Testis (tissue), 3 donors: ENCODE measurements around the gene MPP4. TPM values are rescaled to one million over a fixed set of nuclear protein-coding genes. Genes with fewer than 3 reads are reported as not detected.

ENCODE experiments used
- DNase-seq: peaks from one replicate; pipeline ENCODE4 v3.0.0-alpha.2; 2019
- H3K27ac ChIP-seq, 2 donors: fragments of 200-600 bp; sonication (generic); one replicate each; pipeline ENCODE4 v1.5.1; 2019
- H3K27me3 ChIP-seq: fragments of 200-600 bp; sonication (generic); one replicate; pipeline ENCODE4 v1.5.1; 2019
- H3K36me3 ChIP-seq: fragments of 200-600 bp; sonication (generic); one replicate; pipeline ENCODE4 v1.5.1; 2017; ENCODE audit warnings: low read depth; ENCODE audit errors: missing control alignments
- H3K4me1 ChIP-seq: fragments of 200-600 bp; sonication (generic); one replicate; pipeline ENCODE4 v1.5.1; 2019
- H3K4me3 ChIP-seq, 2 donors: fragments of 200-600 bp; sonication (generic); one replicate each; pipeline ENCODE4 v1.5.1; 2017 to 2019
- H3K9me3 ChIP-seq: fragments of 200-600 bp; sonication (generic); one replicate; pipeline ENCODE4 v1.5.1; 2017
- POLR2A ChIP-seq: fragments of 450-650 bp; IDR thresholded peaks from one replicate; pipeline ENCODE4 v1.6.1; 2017; ENCODE audit warnings: antibody characterized with exemption, mild to moderate bottlenecking, moderate library complexity
- WGBS, 2 donors: methylation state at CpG; one replicate each; pipeline ENCODE4 v1.1.5; 2018; 5-methylcytosine and 5-hydroxymethylcytosine counted together
- intact Hi-C: fragments of 100-400 bp; cut with DNase I; formaldehyde crosslinking; loops from one replicate; pipeline ENCODE4 v1.15.1; 2023; ENCODE audit warnings: low total_unique reads
- polyA plus RNA-seq: library from polyadenylated mRNA; stranded (reverse); fragments of 350-450 nt; fragmentation: Illumina TruSeq; extraction: RNeasy Lipid Tissue Mini Kit (QIAGEN cat#74804); gene quantifications from one replicate; pipeline ENCODE4 v1.2.3, GENCODE V29; 2014; ENCODE audit warnings: low read depth, low replicate concordance; ENCODE audit not compliant: insufficient read depth
- total RNA-seq, 2 donors: library from RNA; depleted of rRNA; stranded (reverse); fragments of >200 nt; gene quantifications; one replicate each; pipeline ENCODE4 v1.2.3, GENCODE V29; 2016
- TF ChIP-seq, protein P1 (sequence below), 3 experiments: fragments of 450-650 bp in 2 of 3; fragments of 200-600 bp in 1 of 3; sonication (generic) in 1 of 3; IDR thresholded peaks; one replicate each; pipeline ENCODE4 v1.5.1; 2016 to 2019; ENCODE audit warnings: antibody characterized with exemption in 3 of 3, mild to moderate bottlenecking in 2 of 3, moderate library complexity in 1 of 3

Gene MPP4
- total and polyA plus RNA-seq, 3 donors from 2014 or later: 0.28 TPM; not detected in 2

DNA sequence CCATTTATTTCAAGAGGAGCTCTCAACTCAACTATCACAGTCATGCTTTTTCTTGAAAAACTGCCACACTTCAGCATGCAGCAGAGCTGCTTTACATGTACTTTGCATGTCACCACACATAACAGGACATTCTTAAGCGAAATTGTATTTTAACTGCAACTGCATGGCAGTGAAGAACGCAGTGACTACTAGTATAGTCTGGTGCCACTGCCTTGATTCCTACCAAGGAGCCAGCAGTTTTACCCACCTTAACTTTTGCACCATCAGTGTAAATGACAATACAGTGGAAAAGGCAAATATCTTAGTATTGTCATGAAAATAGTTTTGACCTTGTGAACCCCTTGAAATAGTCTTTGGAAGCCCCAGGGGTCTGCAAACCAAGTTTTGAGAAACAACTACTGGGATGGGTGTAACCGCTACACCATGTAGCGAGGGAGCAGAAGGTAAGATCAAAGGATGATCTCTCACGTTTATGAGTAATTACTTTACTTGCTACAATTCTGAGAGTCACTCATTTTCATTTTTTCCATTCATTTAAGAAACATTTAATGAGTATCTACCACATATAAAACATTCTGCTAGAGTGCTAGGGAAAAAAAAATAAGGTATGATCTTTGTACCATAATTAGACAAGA lies 32.3 kb upstream of the MPP4 start:
- Histone ChIP-seq H3K36me3 (no peaks in the 10 kb centered on the region), H3K27ac (no peak overlapping the region), H3K4me1 (no peaks in the 10 kb centered on the region), H3K27me3 (no peaks in the 10 kb centered on the region), H3K4me3 (no peak overlapping the region), H3K9me3 (no peaks in the 10 kb centered on the region)
- intact Hi-C loops: no loop called here
- WGBS, 2 donors: 90 to 91% methylated on average over 5 of the region's 5 CpGs
- DNase-seq: no peak
- TF ChIP-seq, protein P1, sequence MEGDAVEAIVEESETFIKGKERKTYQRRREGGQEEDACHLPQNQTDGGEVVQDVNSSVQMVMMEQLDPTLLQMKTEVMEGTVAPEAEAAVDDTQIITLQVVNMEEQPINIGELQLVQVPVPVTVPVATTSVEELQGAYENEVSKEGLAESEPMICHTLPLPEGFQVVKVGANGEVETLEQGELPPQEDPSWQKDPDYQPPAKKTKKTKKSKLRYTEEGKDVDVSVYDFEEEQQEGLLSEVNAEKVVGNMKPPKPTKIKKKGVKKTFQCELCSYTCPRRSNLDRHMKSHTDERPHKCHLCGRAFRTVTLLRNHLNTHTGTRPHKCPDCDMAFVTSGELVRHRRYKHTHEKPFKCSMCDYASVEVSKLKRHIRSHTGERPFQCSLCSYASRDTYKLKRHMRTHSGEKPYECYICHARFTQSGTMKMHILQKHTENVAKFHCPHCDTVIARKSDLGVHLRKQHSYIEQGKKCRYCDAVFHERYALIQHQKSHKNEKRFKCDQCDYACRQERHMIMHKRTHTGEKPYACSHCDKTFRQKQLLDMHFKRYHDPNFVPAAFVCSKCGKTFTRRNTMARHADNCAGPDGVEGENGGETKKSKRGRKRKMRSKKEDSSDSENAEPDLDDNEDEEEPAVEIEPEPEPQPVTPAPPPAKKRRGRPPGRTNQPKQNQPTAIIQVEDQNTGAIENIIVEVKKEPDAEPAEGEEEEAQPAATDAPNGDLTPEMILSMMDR (IDR thresholded peaks at IDR 0.05): no peak
- TF ChIP-seq POLR2A: no peak

- Histone ChIP-seq H3K36me3 (no peaks in the 10 kb centered on the region), H3K27ac (no peak overlapping the region), H3K27me3 (no peaks in the 10 kb centered on the region), H3K4me1 (no peaks in the 10 kb centered on the region), H3K9me3 (no peaks in the 10 kb centered on the region), H3K4me3 (no peak overlapping the region)
- intact Hi-C loops: no loop called here
- DNase-seq: no peak
- TF ChIP-seq, protein P1 (IDR thresholded peaks at IDR 0.05): no peak
- WGBS, 2 donors: 97 to 99% methylated on average over 6 of the region's 6 CpGs
Observed at GRCh38 chr2:201715459-201715858, 17.0 kb upstream of the MPP4 start.

DNA sequence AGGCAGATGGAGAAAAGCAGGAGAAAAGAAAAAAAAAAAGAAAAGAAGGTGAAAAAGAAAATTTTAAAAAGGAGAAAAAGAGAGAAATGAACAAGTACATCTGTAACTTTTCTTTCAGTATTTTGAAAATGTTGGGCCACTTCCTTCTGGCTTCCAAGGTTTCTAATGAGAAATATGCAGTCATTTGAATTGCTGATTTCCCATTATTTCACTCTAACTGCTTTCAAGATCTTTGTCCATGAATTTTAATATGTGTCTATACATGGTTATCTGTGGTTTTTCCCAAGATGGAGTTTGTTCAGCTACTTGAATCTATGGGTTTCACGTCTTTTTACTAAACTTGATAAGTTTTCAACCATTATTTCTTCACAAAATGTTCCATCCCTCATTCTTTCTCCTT lies 14.3 kb upstream of the MPP4 start:
- no peak overlapping the region for H3K27ac ChIP-seq
- no peaks in the 10 kb centered on the region for H3K4me1 ChIP-seq
- no peaks in the 10 kb centered on the region for H3K9me3 ChIP-seq
- no peak for DNase-seq
- H3K4me3 ChIP-seq: no peak overlapping the region
- no peaks in the 10 kb centered on the region for H3K36me3 ChIP-seq
- intact Hi-C loops: no loop called here
- 92 to 100% methylated on average over 1 of the region's 1 CpG for WGBS, 2 donors
- H3K27me3 ChIP-seq: no peaks in the 10 kb centered on the region
- TF ChIP-seq POLR2A: no peak
- TF ChIP-seq, protein P1 (IDR thresholded peaks at IDR 0.05): no peak

GRCh38 chr2:201709747-201710146 lies 11.3 kb upstream of the MPP4 start:
- Histone ChIP-seq H3K4me1 (no peaks in the 10 kb centered on the region), H3K27me3 (no peaks in the 10 kb centered on the region), H3K9me3 (no peaks in the 10 kb centered on the region), H3K36me3 (no peaks in the 10 kb centered on the region), H3K4me3 (no peak overlapping the region), H3K27ac (no peak overlapping the region)
- 85 to 87% methylated on average over 5 of the region's 5 CpGs for WGBS, 2 donors
- TF ChIP-seq, protein P1 (IDR thresholded peaks at IDR 0.05): no peak
- TF ChIP-seq POLR2A: no peak
- intact Hi-C loops: no loop called here
- no peak for DNase-seq

GRCh38 chr2:201709049-201709448 lies 10.6 kb upstream of the MPP4 start:
- intact Hi-C loops: no loop called here
- Histone ChIP-seq H3K4me3 (no peak overlapping the region), H3K36me3 (no peaks in the 10 kb centered on the region), H3K9me3 (no peaks in the 10 kb centered on the region), H3K27me3 (no peaks in the 10 kb centered on the region), H3K27ac (no peak overlapping the region), H3K4me1 (no peaks in the 10 kb centered on the region)
- 75 to 76% methylated on average over 2 of the region's 2 CpGs for WGBS, 2 donors
- no peak for TF ChIP-seq POLR2A
- TF ChIP-seq, protein P1 (IDR thresholded peaks at IDR 0.05): no peak
- no peak for DNase-seq
